A673 (cell line): Measurements from ENCODE around the gene SDC1.

ENCODE experiments used
- EZH2 ChIP-seq: fragments of 200-600 bp; sonication (generic); IDR thresholded peaks from 2 replicates; pipeline ENCODE4 v1.6.1; 2017; ENCODE audit warnings: borderline replicate concordance, low read depth, mild to moderate bottlenecking, mixed read lengths, antibody characterized with exemption, low read length; ENCODE audit not compliant: poor library complexity, severe bottlenecking
- TF ChIP-seq, protein P1 (sequence below): fragments of 300-800, 200-600 bp; sonication (generic); conservative IDR thresholded peaks from 2 replicates; pipeline ENCODE4 v1.5.1; 2017; ENCODE audit warnings: low read depth, mild to moderate bottlenecking, antibody characterized with exemption, low read length, moderate library complexity, mixed read lengths

DNA sequence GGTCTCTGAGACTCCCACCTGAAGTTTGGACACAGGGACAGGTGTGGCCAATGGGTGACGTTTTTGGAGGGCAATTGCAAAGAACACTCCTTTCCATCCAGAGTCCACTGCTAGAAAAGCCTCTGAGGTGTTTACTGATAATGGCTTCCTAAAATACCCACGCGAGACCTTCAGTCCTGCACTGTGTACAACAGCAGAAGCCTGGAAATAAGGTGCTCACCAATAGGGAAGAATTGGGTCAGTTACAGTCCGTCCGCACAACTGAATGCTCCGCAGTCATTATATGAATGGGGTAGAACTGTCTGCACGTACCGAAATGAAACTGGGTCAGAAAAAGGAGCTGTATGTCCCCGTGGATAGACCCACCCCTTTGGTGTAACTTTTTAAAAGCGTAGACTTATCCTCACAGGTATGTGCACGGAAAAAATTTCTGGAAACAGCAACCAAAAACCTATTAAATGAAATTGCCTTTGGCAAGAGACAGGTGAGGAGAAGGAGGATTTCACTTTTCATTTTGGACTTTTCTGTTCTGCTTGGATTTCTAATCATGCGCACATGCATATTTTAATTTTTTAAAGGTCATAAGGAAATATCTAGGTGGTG, 29.4 kb downstream of the SDC1 start:
- TF ChIP-seq, protein P1, sequence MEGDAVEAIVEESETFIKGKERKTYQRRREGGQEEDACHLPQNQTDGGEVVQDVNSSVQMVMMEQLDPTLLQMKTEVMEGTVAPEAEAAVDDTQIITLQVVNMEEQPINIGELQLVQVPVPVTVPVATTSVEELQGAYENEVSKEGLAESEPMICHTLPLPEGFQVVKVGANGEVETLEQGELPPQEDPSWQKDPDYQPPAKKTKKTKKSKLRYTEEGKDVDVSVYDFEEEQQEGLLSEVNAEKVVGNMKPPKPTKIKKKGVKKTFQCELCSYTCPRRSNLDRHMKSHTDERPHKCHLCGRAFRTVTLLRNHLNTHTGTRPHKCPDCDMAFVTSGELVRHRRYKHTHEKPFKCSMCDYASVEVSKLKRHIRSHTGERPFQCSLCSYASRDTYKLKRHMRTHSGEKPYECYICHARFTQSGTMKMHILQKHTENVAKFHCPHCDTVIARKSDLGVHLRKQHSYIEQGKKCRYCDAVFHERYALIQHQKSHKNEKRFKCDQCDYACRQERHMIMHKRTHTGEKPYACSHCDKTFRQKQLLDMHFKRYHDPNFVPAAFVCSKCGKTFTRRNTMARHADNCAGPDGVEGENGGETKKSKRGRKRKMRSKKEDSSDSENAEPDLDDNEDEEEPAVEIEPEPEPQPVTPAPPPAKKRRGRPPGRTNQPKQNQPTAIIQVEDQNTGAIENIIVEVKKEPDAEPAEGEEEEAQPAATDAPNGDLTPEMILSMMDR: no peak
- TF ChIP-seq EZH2: no peak
